ENCODE data around the gene S100A8. TPM values are rescaled to one million over a fixed set of nuclear protein-coding genes. Genes with fewer than 3 reads are reported as not detected.

S100A8 gene
- total and polyA plus RNA-seq, 3 donors from 2014 or later, result 1.3 to 20.3 (median 3.0) TPM

GRCh38 chr1:153375511-153375910 lies 15.4 kb downstream of the S100A8 start, which contains the start of gene S100A12:
Gene S100A12, minus strand, starts transcription at chr1:153375621. Its CDS starts 1,029 bp downstream, at chr1:153374592.
- no peaks in the 10 kb centered on the region for H3K27me3 ChIP-seq
- intact Hi-C loops (cut with DNase I; ENCODE audit: low total_unique reads), result no loop called here
- H3K27ac ChIP-seq, result no peak within 1 kb of the TSS
- no peak for DNase-seq
- H3K4me3 ChIP-seq, result no peak within 1 kb of the TSS
- H3K9me3 ChIP-seq, result no peaks in the 10 kb centered on the region
- no peaks in the 10 kb centered on the region for H3K36me3 ChIP-seq (ENCODE audit: low read depth, missing control alignments)
- no peaks in the 10 kb centered on the region for H3K4me1 ChIP-seq
- WGBS, 2 donors, result 81 to 94% methylated on average over 1 of the region's 1 CpG
- TF ChIP-seq POLR2A (IDR thresholded peaks at IDR 0.05), result no peak
- no peak for TF ChIP-seq CTCF (IDR thresholded peaks at IDR 0.05)

GRCh38 chr1:153374071-153374470 lies 16.8 kb downstream of the S100A8 start:
- TF ChIP-seq POLR2A (IDR thresholded peaks at IDR 0.05), result no peak
- TF ChIP-seq CTCF (IDR thresholded peaks at IDR 0.05), result no peak
- intact Hi-C loops (cut with DNase I; ENCODE audit: low total_unique reads), result no loop called here
- no peaks in the 10 kb centered on the region for H3K4me1 ChIP-seq
- H3K4me3 ChIP-seq, result no peak overlapping the region
- 81 to 87% methylated on average over 2 of the region's 2 CpGs for WGBS, 2 donors
- H3K27ac ChIP-seq, result no peak overlapping the region
- H3K27me3 ChIP-seq, result no peaks in the 10 kb centered on the region
- H3K36me3 ChIP-seq (ENCODE audit: low read depth, missing control alignments), result no peaks in the 10 kb centered on the region
- no peak for DNase-seq
- H3K9me3 ChIP-seq, result no peaks in the 10 kb centered on the region

- no peak for TF ChIP-seq CTCF (IDR thresholded peaks at IDR 0.05)
- TF ChIP-seq POLR2A (IDR thresholded peaks at IDR 0.05), result no peak
- no peak overlapping the region for H3K27ac ChIP-seq
- H3K4me3 ChIP-seq, result no peak overlapping the region
- no peaks in the 10 kb centered on the region for H3K36me3 ChIP-seq (ENCODE audit: low read depth, missing control alignments)
- DNase-seq, result no peak
- intact Hi-C loops (cut with DNase I; ENCODE audit: low total_unique reads), result no loop called here
- H3K9me3 ChIP-seq, result no peaks in the 10 kb centered on the region
- no peaks in the 10 kb centered on the region for H3K27me3 ChIP-seq
- WGBS, 2 donors, result 87 to 93% methylated on average over 2 of the region's 2 CpGs
- H3K4me1 ChIP-seq, result no peaks in the 10 kb centered on the region
Measured at GRCh38 chr1:153372571-153372970, 18.3 kb downstream of the S100A8 start.

- Histone ChIP-seq H3K27me3 (no peaks in the 10 kb centered on the region), H3K4me3 (no peak overlapping the region), H3K9me3 (no peaks in the 10 kb centered on the region), H3K27ac (no peak overlapping the region), H3K36me3 (ENCODE audit: low read depth, missing control alignments) (no peaks in the 10 kb centered on the region), H3K4me1 (no peaks in the 10 kb centered on the region)
- intact Hi-C loops (cut with DNase I; ENCODE audit: low total_unique reads), result no loop called here
- WGBS, 2 donors, result 96 to 100% methylated on average over 1 of the region's 1 CpG
- TF ChIP-seq CTCF (IDR thresholded peaks at IDR 0.05) (no peak), POLR2A (IDR thresholded peaks at IDR 0.05) (no peak)
- DNase-seq, result no peak
Measured at GRCh38 chr1:153371231-153371630, 19.6 kb downstream of the S100A8 start.

GRCh38 chr1:153370146-153370545 lies 20.7 kb downstream of the S100A8 start:
- 45 to 53% methylated on average over 3 of the region's 3 CpGs for WGBS, 2 donors

More at GRCh38 chr1:153370146-153370545, 20.7 kb downstream of the S100A8 start:
- Histone ChIP-seq H3K27ac (no peak overlapping the region), H3K9me3 (no peaks in the 10 kb centered on the region), H3K4me1 (no peaks in the 10 kb centered on the region), H3K36me3 (ENCODE audit: low read depth, missing control alignments) (no peaks in the 10 kb centered on the region), H3K4me3 (no peak overlapping the region), H3K27me3 (no peaks in the 10 kb centered on the region)
- TF ChIP-seq CTCF (IDR thresholded peaks at IDR 0.05), result no peak
- no peak for TF ChIP-seq POLR2A (IDR thresholded peaks at IDR 0.05)
- no peak for DNase-seq
- intact Hi-C loops (cut with DNase I; ENCODE audit: low total_unique reads), result no loop called here
